Measurements from ENCODE around the gene XCL2. TPM values are rescaled to one million over a fixed set of nuclear protein-coding genes. Genes with fewer than 3 reads are reported as not detected.

The XCL2 gene
- total RNA-seq, 4 donors from 2014 or later, result not detected

DNA sequence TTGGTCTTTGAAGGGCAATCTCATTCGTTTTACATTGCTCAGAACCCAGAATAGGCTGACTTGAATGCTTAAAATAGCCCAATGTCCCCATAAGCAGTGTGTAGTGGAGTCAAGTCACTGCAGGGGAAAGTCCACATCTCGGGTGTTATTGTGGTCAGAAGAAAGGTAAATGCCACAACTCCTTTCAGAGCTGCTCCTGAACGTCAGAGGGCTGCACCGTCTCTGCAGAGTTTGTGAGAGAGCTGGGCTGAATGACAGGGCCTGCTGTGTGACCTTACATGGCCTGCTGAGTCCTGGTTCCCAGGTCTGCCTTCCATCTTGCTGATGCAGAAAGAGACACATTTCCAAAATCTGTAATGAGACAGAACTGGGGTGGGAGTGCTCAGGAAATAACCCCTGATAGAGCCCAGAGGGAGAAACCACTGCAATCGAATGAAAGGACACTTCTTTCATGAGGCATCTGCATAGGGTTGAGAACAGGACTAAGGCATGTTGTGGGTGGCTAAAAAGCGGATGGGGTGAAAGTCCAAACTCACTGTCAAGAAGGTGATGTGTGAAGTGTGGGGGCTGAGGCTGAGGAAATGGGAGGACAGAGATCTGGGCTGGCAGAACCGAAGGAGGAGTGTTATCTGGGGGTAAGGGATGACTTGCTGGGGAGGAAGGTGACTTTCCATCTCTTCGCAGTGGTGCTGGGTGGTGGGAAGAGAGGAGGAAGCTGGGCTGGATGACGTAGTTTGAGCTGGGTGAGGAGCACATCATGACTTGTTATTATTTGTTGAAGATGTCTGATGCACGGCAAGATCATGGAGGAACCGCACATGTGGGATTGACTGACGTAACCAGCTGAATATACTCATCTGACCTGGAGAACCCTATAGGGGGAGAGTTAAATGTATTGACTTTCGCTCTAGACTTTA, 33.7 kb downstream of the XCL2 start:
- H3K4me3 ChIP-seq, result no peak overlapping the region
- H3K27me3 ChIP-seq, result no peaks in the 10 kb centered on the region
- intact Hi-C loops (cut with DNase I; ENCODE audit: low total_unique reads), result no loop called here
- H3K36me3 ChIP-seq, result no peaks in the 10 kb centered on the region
- no peaks in the 10 kb centered on the region for H3K4me1 ChIP-seq
- H3K27ac ChIP-seq, result no peak overlapping the region
- H3K9me3 ChIP-seq, result no peaks in the 10 kb centered on the region
- no peak for DNase-seq
- TF ChIP-seq POLR2A (IDR thresholded peaks at IDR 0.05), result no peak
- TF ChIP-seq, protein P1, sequence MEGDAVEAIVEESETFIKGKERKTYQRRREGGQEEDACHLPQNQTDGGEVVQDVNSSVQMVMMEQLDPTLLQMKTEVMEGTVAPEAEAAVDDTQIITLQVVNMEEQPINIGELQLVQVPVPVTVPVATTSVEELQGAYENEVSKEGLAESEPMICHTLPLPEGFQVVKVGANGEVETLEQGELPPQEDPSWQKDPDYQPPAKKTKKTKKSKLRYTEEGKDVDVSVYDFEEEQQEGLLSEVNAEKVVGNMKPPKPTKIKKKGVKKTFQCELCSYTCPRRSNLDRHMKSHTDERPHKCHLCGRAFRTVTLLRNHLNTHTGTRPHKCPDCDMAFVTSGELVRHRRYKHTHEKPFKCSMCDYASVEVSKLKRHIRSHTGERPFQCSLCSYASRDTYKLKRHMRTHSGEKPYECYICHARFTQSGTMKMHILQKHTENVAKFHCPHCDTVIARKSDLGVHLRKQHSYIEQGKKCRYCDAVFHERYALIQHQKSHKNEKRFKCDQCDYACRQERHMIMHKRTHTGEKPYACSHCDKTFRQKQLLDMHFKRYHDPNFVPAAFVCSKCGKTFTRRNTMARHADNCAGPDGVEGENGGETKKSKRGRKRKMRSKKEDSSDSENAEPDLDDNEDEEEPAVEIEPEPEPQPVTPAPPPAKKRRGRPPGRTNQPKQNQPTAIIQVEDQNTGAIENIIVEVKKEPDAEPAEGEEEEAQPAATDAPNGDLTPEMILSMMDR (IDR thresholded peaks at IDR 0.05), result no peak

DNA sequence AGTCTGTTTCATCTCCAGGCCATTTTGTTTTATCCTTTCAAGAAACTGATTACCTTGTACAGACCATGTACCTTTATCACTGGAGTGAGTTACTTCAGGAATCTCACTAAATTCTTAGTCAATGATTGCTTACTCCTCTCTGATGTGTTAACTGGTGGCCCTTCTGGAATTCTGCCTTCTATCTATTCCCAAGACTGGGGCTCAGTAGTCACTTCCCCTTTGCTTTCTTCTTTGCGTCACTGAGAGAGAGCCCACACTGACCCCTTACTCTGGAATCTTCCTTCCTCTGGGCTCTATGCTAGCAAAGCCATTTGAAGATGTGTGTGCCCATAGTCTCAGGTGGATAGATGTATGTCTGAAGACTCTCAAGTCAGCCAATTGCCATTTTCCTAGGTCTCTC, 34.6 kb downstream of the XCL2 start:
- DNase-seq, result no peak
- no peak for TF ChIP-seq POLR2A (IDR thresholded peaks at IDR 0.05)
- no peaks in the 10 kb centered on the region for H3K36me3 ChIP-seq
- H3K27ac ChIP-seq, result no peak overlapping the region
- intact Hi-C loops (cut with DNase I; ENCODE audit: low total_unique reads), result no loop called here
- no peaks in the 10 kb centered on the region for H3K4me1 ChIP-seq
- no peaks in the 10 kb centered on the region for H3K9me3 ChIP-seq
- H3K27me3 ChIP-seq, result no peaks in the 10 kb centered on the region
- H3K4me3 ChIP-seq, result no peak overlapping the region

DNA sequence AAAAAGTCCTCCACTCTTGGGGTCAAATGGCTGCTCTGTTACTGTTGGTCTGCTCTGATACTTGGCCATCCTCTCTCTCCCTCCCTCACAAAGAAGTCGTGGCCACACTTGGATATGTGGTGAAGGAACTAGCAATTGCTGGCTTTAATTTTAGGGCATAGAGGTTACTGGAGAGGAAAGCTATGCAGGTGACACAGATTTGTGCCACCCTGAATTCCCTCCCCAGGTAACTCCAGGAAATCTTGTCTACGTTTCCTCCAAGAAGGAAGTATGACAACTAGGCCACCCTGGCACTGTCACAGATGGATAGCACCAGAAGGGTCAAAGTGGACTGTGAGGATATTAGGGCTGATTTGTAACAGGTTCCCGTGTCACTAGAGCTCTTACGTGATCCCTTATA, 36.0 kb downstream of the XCL2 start:
- no peaks in the 10 kb centered on the region for H3K27me3 ChIP-seq
- H3K4me3 ChIP-seq, result no peak overlapping the region
- H3K9me3 ChIP-seq, result no peaks in the 10 kb centered on the region
- H3K27ac ChIP-seq, result no peak overlapping the region
- no peaks in the 10 kb centered on the region for H3K36me3 ChIP-seq
- H3K4me1 ChIP-seq, result no peaks in the 10 kb centered on the region
- intact Hi-C loops (cut with DNase I; ENCODE audit: low total_unique reads), result no loop called here
- TF ChIP-seq, protein P1 (IDR thresholded peaks at IDR 0.05), result no peak
- no peak for TF ChIP-seq POLR2A (IDR thresholded peaks at IDR 0.05)
- DNase-seq, result no peak

DNA sequence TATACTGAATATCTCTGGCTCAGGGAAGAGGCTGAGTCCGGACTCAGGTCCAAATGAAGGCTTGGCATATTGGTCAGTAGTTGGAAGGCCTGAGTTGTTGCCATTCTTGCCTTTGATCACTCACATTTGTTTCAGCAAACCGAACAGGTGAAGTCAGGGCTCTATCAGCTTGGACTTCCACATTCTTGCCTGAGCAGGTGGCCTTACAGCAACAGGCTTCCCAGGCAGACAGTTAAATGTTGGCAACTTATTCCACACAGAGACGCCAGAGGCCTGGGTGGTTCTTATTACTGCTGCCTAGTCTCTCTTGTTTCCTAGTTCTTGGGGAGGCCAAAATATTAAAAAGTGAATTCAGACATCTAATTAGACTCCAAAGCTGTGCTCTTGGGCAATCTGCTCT, 36.6 kb downstream of the XCL2 start:
- Histone ChIP-seq H3K4me1 (no peaks in the 10 kb centered on the region), H3K27ac (no peak overlapping the region), H3K36me3 (no peaks in the 10 kb centered on the region), H3K4me3 (no peak overlapping the region), H3K27me3 (no peaks in the 10 kb centered on the region), H3K9me3 (no peaks in the 10 kb centered on the region)
- TF ChIP-seq, protein P1 (IDR thresholded peaks at IDR 0.05), result no peak
- TF ChIP-seq POLR2A (IDR thresholded peaks at IDR 0.05), result no peak
- no peak for DNase-seq
- intact Hi-C loops (cut with DNase I; ENCODE audit: low total_unique reads), result no loop called here

DNA sequence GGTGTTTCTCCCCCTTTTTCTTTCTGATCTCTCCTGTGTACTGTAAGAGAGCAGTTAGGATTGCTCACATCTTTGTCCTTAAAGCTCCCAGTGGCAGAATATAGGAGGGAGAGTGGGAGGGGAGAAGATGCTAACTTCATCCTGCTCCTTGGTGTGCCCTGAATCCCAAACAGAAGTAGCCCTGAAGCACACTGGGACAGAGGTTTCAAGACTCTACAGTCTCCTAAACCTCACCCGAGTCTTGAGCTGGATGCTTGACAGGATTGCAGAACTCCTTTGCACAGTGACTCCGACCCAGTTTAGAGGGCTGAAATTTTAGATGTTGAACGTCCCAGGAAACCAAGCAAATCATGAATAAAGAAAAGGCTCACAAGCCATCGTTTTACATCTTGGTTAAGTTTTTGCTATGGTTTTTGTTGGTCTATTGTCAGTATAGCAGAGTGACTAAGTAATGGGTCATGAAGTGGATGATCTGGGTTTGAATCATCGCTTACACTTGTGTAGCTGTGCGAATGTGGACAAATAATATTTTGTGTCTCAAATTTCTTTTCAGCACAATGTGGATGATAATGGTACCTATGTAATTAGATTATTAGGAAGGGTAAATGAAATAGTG, 37.5 kb downstream of the XCL2 start:
- intact Hi-C loops (cut with DNase I; ENCODE audit: low total_unique reads), result no loop called here
- Histone ChIP-seq H3K27ac (no peak overlapping the region), H3K9me3 (no peaks in the 10 kb centered on the region), H3K4me1 (no peaks in the 10 kb centered on the region), H3K4me3 (no peak overlapping the region), H3K27me3 (no peaks in the 10 kb centered on the region), H3K36me3 (no peaks in the 10 kb centered on the region)
- no peak for TF ChIP-seq POLR2A (IDR thresholded peaks at IDR 0.05)
- TF ChIP-seq, protein P1 (IDR thresholded peaks at IDR 0.05), result no peak
- no peak for DNase-seq

All from uterus (tissue), 4 donors.